DND-41 (cell line): ENCODE measurements around the gene ATP13A3.

ENCODE experiments used
- ATAC-seq: fragments of 200-7000 bp; cut with Tn5 transposase; 3 replicates; pipeline ENCODE4 v1.9.1; 2021; ENCODE audit warnings: low read depth; ENCODE audit not compliant: insufficient read depth
- DNase-seq: peaks from one replicate; pipeline ENCODE4 v3.0.0-alpha.2; 2020
- H2AFZ ChIP-seq: 2 replicates; pipeline ENCODE4 v1.6.0; 2012; ENCODE audit warnings: low read depth, low read length
- H3K27ac ChIP-seq: 2 replicates; pipeline ENCODE4 v1.5.1; 2012; ENCODE audit warnings: low read length, inconsistent platforms
- H3K27me3 ChIP-seq: fragments of 200-600 bp; sonication (generic); 2 replicates; pipeline ENCODE4 v1.6.0; 2012; ENCODE audit warnings: low read length, mild to moderate bottlenecking, inconsistent platforms; ENCODE audit not compliant: insufficient read depth, poor library complexity
- H3K36me3 ChIP-seq: 2 replicates; pipeline ENCODE4 v1.5.1; 2012; ENCODE audit warnings: low read length, inconsistent platforms; ENCODE audit not compliant: insufficient read depth
- H3K4me1 ChIP-seq: 2 replicates; pipeline ENCODE4 v1.5.1; 2012; ENCODE audit warnings: mild to moderate bottlenecking, low read length; ENCODE audit not compliant: insufficient read depth
- H3K4me2 ChIP-seq: 2 replicates; pipeline ENCODE4 v1.6.0; 2012; ENCODE audit warnings: mild to moderate bottlenecking, moderate library complexity, low read length, inconsistent platforms; ENCODE audit not compliant: insufficient read depth
- H3K4me3 ChIP-seq, 2 experiments: fragments of 200-600 bp in 1 of 2; shearing (Covaris generic) in 1 of 2; 2 replicates each; pipeline ENCODE4 v1.5.1; 2012 to 2016; ENCODE audit warnings: inconsistent platforms in 2 of 2, low read length in 2 of 2, mild to moderate bottlenecking in 2 of 2, low read depth in 1 of 2, moderate library complexity in 1 of 2
- H3K79me2 ChIP-seq: 2 replicates; pipeline ENCODE4 v1.6.0; 2012; ENCODE audit warnings: low read length, inconsistent platforms; ENCODE audit not compliant: insufficient read depth
- H3K9ac ChIP-seq: 2 replicates; pipeline ENCODE4 v1.6.0; 2012; ENCODE audit warnings: low read depth, mild to moderate bottlenecking, inconsistent platforms, low read length, moderate library complexity
- H3K9me3 ChIP-seq: 2 replicates; pipeline ENCODE4 v1.5.1; 2012; ENCODE audit warnings: low read length, moderate library complexity, mild to moderate bottlenecking, inconsistent platforms; ENCODE audit not compliant: insufficient read depth, severe bottlenecking
- H4K20me1 ChIP-seq: 2 replicates; pipeline ENCODE4 v1.6.0; 2012; ENCODE audit warnings: low read length; ENCODE audit not compliant: insufficient read depth
- CTCF ChIP-seq: IDR thresholded peaks from 2 replicates; pipeline ENCODE4 v1.5.1; 2012; ENCODE audit warnings: borderline replicate concordance, low read length, moderate library complexity, mild to moderate bottlenecking; ENCODE audit not compliant: poor library complexity, severe bottlenecking; ENCODE audit errors: extremely low read depth
- EZH2 ChIP-seq: IDR thresholded peaks from 3 replicates; pipeline ENCODE4 v1.6.1; 2012; ENCODE audit warnings: borderline replicate concordance, low read depth, mild to moderate bottlenecking, moderate library complexity, low read length, inconsistent platforms; ENCODE audit not compliant: severe bottlenecking

The ATP13A3 gene

GRCh38 chr3:194508491-194509453 lies 22.0 kb upstream of the ATP13A3 start:
- TF ChIP-seq CTCF (no peak), EZH2 (no peak)
- ATAC-seq (no peak), DNase-seq (no peak)
- Histone ChIP-seq H3K79me2 (no peaks in the 10 kb centered on the region), H3K4me2 (no peak overlapping the region), H3K27me3 (peaks cover 9% of the 10 kb centered on the region), H2AFZ (no peak overlapping the region), H4K20me1 (no peaks in the 10 kb centered on the region), H3K4me3 (no peak overlapping the region), H3K9ac (no peak overlapping the region), H3K4me1 (no peaks in the 10 kb centered on the region), H3K27ac (no peak overlapping the region), H3K9me3 (no peaks in the 10 kb centered on the region), H3K36me3 (no peaks in the 10 kb centered on the region)

- H3K4me2 ChIP-seq, result no peak overlapping the region
- H3K9me3 ChIP-seq, result no peaks in the 10 kb centered on the region
- no peak overlapping the region for H3K27ac ChIP-seq
- H3K9ac ChIP-seq, result no peak overlapping the region
- no peaks in the 10 kb centered on the region for H3K79me2 ChIP-seq
- H3K4me3 ChIP-seq, result no peak overlapping the region
- H3K27me3 ChIP-seq, result peaks cover 9% of the 10 kb centered on the region
- DNase-seq, result no peak
- H3K4me1 ChIP-seq, result no peaks in the 10 kb centered on the region
- ATAC-seq, result no peak
- TF ChIP-seq CTCF (no peak), EZH2 (no peak)
- H2AFZ ChIP-seq, result no peak overlapping the region
- no peaks in the 10 kb centered on the region for H4K20me1 ChIP-seq
- no peaks in the 10 kb centered on the region for H3K36me3 ChIP-seq
Observed at GRCh38 chr3:194507571-194507970, 20.8 kb upstream of the ATP13A3 start.

DNA sequence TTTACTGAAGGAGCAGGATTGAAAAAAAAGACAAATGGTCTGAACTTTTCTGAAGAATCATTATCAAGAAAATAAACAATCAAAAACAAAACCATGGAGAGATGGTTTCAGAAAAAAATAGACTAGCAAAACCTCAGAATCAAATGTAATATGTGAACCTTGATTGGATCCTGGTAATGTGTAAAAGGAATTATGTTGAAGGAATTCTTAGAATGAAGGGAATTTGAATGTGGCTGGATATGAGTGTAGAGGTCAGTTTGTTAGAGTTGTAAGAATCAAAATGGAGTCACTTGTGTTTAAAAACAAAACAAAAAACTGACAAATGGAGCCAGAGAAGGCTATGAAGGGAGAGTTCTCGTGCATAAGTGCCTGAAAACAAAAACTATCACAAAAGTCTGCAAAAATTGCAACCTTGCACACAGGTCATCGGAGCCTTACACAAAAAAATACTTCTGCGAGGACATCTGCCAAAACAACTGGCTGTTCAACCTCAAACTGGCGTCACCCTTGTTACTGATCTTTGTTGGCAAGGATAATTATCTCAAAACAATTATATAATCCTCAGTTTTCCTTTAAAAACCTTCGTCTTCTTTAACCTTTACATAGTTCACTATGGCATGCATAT lies 19.1 kb upstream of the ATP13A3 start:
- no peak for ATAC-seq
- no peak overlapping the region for H3K4me3 ChIP-seq

More for the DNA sequence above, 19.1 kb upstream of the ATP13A3 start:
- Histone ChIP-seq H3K27me3 (peaks cover 5% of the 10 kb centered on the region), H3K4me1 (no peaks in the 10 kb centered on the region), H3K27ac (no peak overlapping the region), H3K9me3 (no peaks in the 10 kb centered on the region), H3K79me2 (no peaks in the 10 kb centered on the region), H4K20me1 (no peaks in the 10 kb centered on the region), H3K36me3 (no peaks in the 10 kb centered on the region), H2AFZ (no peak overlapping the region), H3K4me2 (no peak overlapping the region), H3K9ac (no peak overlapping the region)
- TF ChIP-seq EZH2 (no peak), CTCF (no peak)
- no peak for DNase-seq
